PC-9 (cell line): ENCODE results near the gene TM9SF1. TPM values are rescaled to one million over a fixed set of nuclear protein-coding genes. Genes with fewer than 3 reads are reported as not detected.

Experiments
- BruUV-seq: library from RNA; stranded (reverse); fragments of 400-500 nt; replicated peaks from 2 replicates; lab custom pipeline; 2021; lab: Mats Ljungman, UMichigan
- CTCF ChIA-PET: fragments of 300-600 bp; sonication (Branson Sonifier 250); formaldehyde crosslinking; loops from one replicate; lab custom pipeline; 2022; ENCODE audit warnings: antibody characterized with exemption; lab: Charles Lee
- POLR2A ChIA-PET: fragments of 300-600 bp; sonication (Branson Sonifier 250); formaldehyde crosslinking; loops from one replicate; lab custom pipeline; 2022; ENCODE audit warnings: antibody characterized with exemption; ENCODE audit not compliant: unreplicated experiment; lab: Charles Lee
- DNase-seq, 2 experiments: peaks; one replicate each; pipeline versions ENCODE4 v3.0.0 to v3.0.0-alpha.2; 2015 to 2022; ENCODE audit warnings: mixed read lengths in 1 of 2
- H2AFZ ChIP-seq: fragments of 200-600 bp; sonication (generic); 2 replicates; pipeline ENCODE4 v1.8.1; 2017; ENCODE audit warnings: antibody characterized with exemption
- H3F3A ChIP-seq: fragments of 200-600 bp; sonication (generic); 2 replicates; pipeline ENCODE4 v1.8.1; 2017; ENCODE audit warnings: antibody characterized with exemption, mild to moderate bottlenecking, low read depth; ENCODE audit not compliant: insufficient read depth
- H3K27ac ChIP-seq: fragments of 200-600 bp; sonication (generic); 2 replicates; pipeline ENCODE4 v1.6.1; 2016; ENCODE audit warnings: mixed run types
- H3K27me3 ChIP-seq: fragments of 200-600 bp; sonication (generic); 2 replicates; pipeline ENCODE4 v1.6.1; 2016; ENCODE audit warnings: low read depth, mixed run types; ENCODE audit not compliant: insufficient read depth
- H3K36me3 ChIP-seq: fragments of 200-600 bp; sonication (generic); 2 replicates; pipeline ENCODE4 v1.6.1; 2016; ENCODE audit warnings: low read depth, mixed run types
- H3K4me1 ChIP-seq: fragments of 200-600 bp; sonication (generic); replicated peaks from 2 replicates; pipeline ENCODE4 v1.6.1; 2016; ENCODE audit warnings: mixed run types; ENCODE audit not compliant: insufficient read depth
- H3K4me2 ChIP-seq: fragments of 200-600 bp; sonication (generic); 2 replicates; pipeline ENCODE4 v1.6.1; 2017; ENCODE audit warnings: mixed run types
- H3K4me3 ChIP-seq: fragments of 200-600 bp; sonication (generic); 2 replicates; pipeline ENCODE4 v1.6.1; 2016; ENCODE audit warnings: mixed run types
- H3K79me2 ChIP-seq: fragments of 200-600 bp; sonication (generic); 2 replicates; pipeline ENCODE4 v1.6.1; 2017; ENCODE audit warnings: low read depth, mixed run types
- H3K9me2 ChIP-seq: fragments of 200-600 bp; sonication (generic); 2 replicates; pipeline ENCODE4 v1.8.1; 2017; ENCODE audit warnings: mild to moderate bottlenecking; ENCODE audit not compliant: insufficient read depth
- H3K9me3 ChIP-seq: fragments of 200-600 bp; sonication (generic); 2 replicates; pipeline ENCODE4 v1.8.1; 2016; ENCODE audit warnings: low read depth; ENCODE audit not compliant: insufficient read depth
- H4K20me1 ChIP-seq: fragments of 200-600 bp; sonication (generic); 2 replicates; pipeline ENCODE4 v1.8.1; 2017; ENCODE audit not compliant: insufficient read depth
- CTCF ChIP-seq: fragments of 200-600 bp; sonication (generic); conservative IDR thresholded peaks from 2 replicates; pipeline ENCODE4 v1.6.1; 2017; ENCODE audit warnings: mixed run types, antibody characterized with exemption, mild to moderate bottlenecking, moderate library complexity
- EZH2 ChIP-seq: fragments of 200-600 bp; sonication (generic); IDR thresholded peaks from 2 replicates; pipeline ENCODE4 v1.8.0; 2017; ENCODE audit warnings: antibody characterized with exemption, low read depth
- intact Hi-C: fragments of 100-400 bp; cut with micrococcal nuclease; formaldehyde crosslinking; loops from one replicate; pipeline ENCODE4 v1.10.0; 2022; ENCODE audit not compliant: unreplicated experiment
- total RNA-seq: library from RNA; stranded (reverse); gene quantifications from 2 replicates; pipeline ENCODE4 v1.2.3, GENCODE V29; 2021

Gene TM9SF1
- total RNA-seq, 1 experiment from 2014 or later, result 37.3 TPM

GRCh38 chr14:24190416-24190815 is 4.8 kb downstream of the TM9SF1 start:
- BruUV-seq, result no TSS peak
- no peaks in the 10 kb centered on the region for H3K36me3 ChIP-seq
- H3K79me2 ChIP-seq, result peaks cover 28% of the 10 kb centered on the region

GRCh38 chr14:24189460-24189859 is 5.8 kb downstream of the TM9SF1 start:
- H3K27me3 ChIP-seq, result no peaks in the 10 kb centered on the region
- ChIA-PET POLR2A (interaction anchor here (1.4 kb wide), 1 partner anchor 53 kb away, joined by 8 read pairs; the partner anchor contains the start of gene TINF2), CTCF (no interaction called here)
- DNase-seq, result no peak
- no peak overlapping the region for H2AFZ ChIP-seq
- peak overlapping the region; percentile 88 for H3K4me3 ChIP-seq
- no peaks in the 10 kb centered on the region for H3K36me3 ChIP-seq
- no peak for TF ChIP-seq CTCF
- no peak for TF ChIP-seq EZH2
- H3K27ac ChIP-seq, result no peak overlapping the region
- peaks cover 15% of the 10 kb centered on the region for H3K4me1 ChIP-seq
- BruUV-seq, result no TSS peak
- no peaks in the 10 kb centered on the region for H3K9me3 ChIP-seq
- H4K20me1 ChIP-seq, result no peaks in the 10 kb centered on the region
- intact Hi-C loops, result no loop called here
- H3K79me2 ChIP-seq, result peaks cover 22% of the 10 kb centered on the region
- no peaks in the 10 kb centered on the region for H3K9me2 ChIP-seq
- H3F3A ChIP-seq, result peaks cover 3% of the 10 kb centered on the region; the same call in 1 of the 2 replicates
- H3K4me2 ChIP-seq, result peak overlapping the region; percentile 93

More at GRCh38 chr14:24190416-24190815, 4.8 kb downstream of the TM9SF1 start:
- no peak overlapping the region for H3K4me3 ChIP-seq
- DNase-seq, result no peak
- H3K27ac ChIP-seq, result no peak overlapping the region
- POLR2A ChIA-PET, result no interaction called here
- no peak overlapping the region for H3K4me2 ChIP-seq
- no peaks in the 10 kb centered on the region for H3K27me3 ChIP-seq
- peaks cover 18% of the 10 kb centered on the region for H3K4me1 ChIP-seq
- intact Hi-C loops, result no loop called here
- no peaks in the 10 kb centered on the region for H4K20me1 ChIP-seq
- peaks cover 3% of the 10 kb centered on the region; the same call in 1 of the 2 replicates for H3F3A ChIP-seq
- CTCF ChIA-PET, result interaction anchor here (0.7 kb wide), 1 partner anchor 938 kb away, joined by 5 read pairs; no protein-coding TSS in a partner anchor
- no peaks in the 10 kb centered on the region for H3K9me3 ChIP-seq
- no peak overlapping the region for H2AFZ ChIP-seq
- no peak for TF ChIP-seq CTCF
- TF ChIP-seq EZH2, result no peak
- no peaks in the 10 kb centered on the region for H3K9me2 ChIP-seq

- TF ChIP-seq CTCF (no peak), EZH2 (no peak)
- H3K27ac ChIP-seq, result peak overlapping the region; percentile 41; the same call in 1 of the 2 replicates
- peaks cover 18% of the 10 kb centered on the region for H3K79me2 ChIP-seq
- no peaks in the 10 kb centered on the region for H4K20me1 ChIP-seq
- no peaks in the 10 kb centered on the region for H3K36me3 ChIP-seq
- H3K27me3 ChIP-seq, result no peaks in the 10 kb centered on the region
- no peaks in the 10 kb centered on the region for H3K9me2 ChIP-seq
- ChIA-PET POLR2A (interaction anchor here (1.4 kb wide), 1 partner anchor 53 kb away, joined by 8 read pairs; the partner anchor contains the start of gene TINF2), CTCF (no interaction called here)
- H3F3A ChIP-seq, result peaks cover 3% of the 10 kb centered on the region; the same call in 1 of the 2 replicates
- H3K4me1 ChIP-seq, result peaks cover 11% of the 10 kb centered on the region
- H2AFZ ChIP-seq, result no peak overlapping the region
- DNase-seq, result no peak
- peak overlapping the region; percentile 93 for H3K4me2 ChIP-seq
- intact Hi-C loops, result no loop called here
- H3K4me3 ChIP-seq, result peak overlapping the region; percentile 88
- no peaks in the 10 kb centered on the region for H3K9me3 ChIP-seq
- BruUV-seq, result no TSS peak
Observed at GRCh38 chr14:24189059-24189375, 6.2 kb downstream of the TM9SF1 start.
